Neural cell (in vitro differentiated cells): Measurements from ENCODE around the gene PPP1R27. TPM values are rescaled to one million over a fixed set of nuclear protein-coding genes. Genes with fewer than 3 reads are reported as not detected.

Experiments
- H2AFZ ChIP-seq: fragments of 200-600, 300-800 bp; sonication (generic), shearing (Covaris generic); 2 replicates; pipeline ENCODE4 v1.6.0; 2014; ENCODE audit warnings: low read depth, mild to moderate bottlenecking, antibody characterized with exemption, low read length, moderate library complexity
- H3F3A ChIP-seq: fragments of 200-600 bp; shearing (Covaris generic); 2 replicates; pipeline ENCODE4 v1.6.1; 2016; ENCODE audit warnings: mild to moderate bottlenecking, moderate library complexity, mixed read lengths, antibody characterized with exemption, low read length; ENCODE audit not compliant: insufficient read depth, poor library complexity, severe bottlenecking
- H3K27ac ChIP-seq: fragments of 200-600, 300-800 bp; sonication (generic), shearing (Covaris generic); 2 replicates; pipeline ENCODE4 v1.5.1; 2014; ENCODE audit warnings: mild to moderate bottlenecking, low read length, moderate library complexity
- H3K27me3 ChIP-seq: fragments of 300-800, 200-600 bp; sonication (generic), shearing (Covaris generic); 2 replicates; pipeline ENCODE4 v1.6.0; 2014; ENCODE audit warnings: mild to moderate bottlenecking, low read depth, low read length, moderate library complexity; ENCODE audit not compliant: insufficient read depth
- H3K36me3 ChIP-seq: fragments of 300-800, 200-600 bp; sonication (generic), shearing (Covaris generic); 2 replicates; pipeline ENCODE4 v1.5.1; 2014; ENCODE audit warnings: mild to moderate bottlenecking, antibody characterized with exemption, low read length, moderate library complexity; ENCODE audit not compliant: insufficient read depth
- H3K4me2 ChIP-seq: fragments of 300-800, 200-600 bp; sonication (generic), shearing (Covaris generic); 2 replicates; pipeline ENCODE4 v1.6.0; 2014; ENCODE audit warnings: mild to moderate bottlenecking, low read length
- H3K4me3 ChIP-seq: fragments of 300-800, 200-600 bp; sonication (generic), shearing (Covaris generic); 2 replicates; pipeline ENCODE4 v1.5.1; 2014; ENCODE audit warnings: mild to moderate bottlenecking, low read length, moderate library complexity
- H3K79me2 ChIP-seq: fragments of 200-600 bp; shearing (Covaris generic); replicated peaks from 2 replicates; pipeline ENCODE4 v1.6.0; 2014; ENCODE audit warnings: mild to moderate bottlenecking, low read length, moderate library complexity; ENCODE audit not compliant: insufficient read depth
- H3K9ac ChIP-seq: fragments of 300-800, 200-600 bp; sonication (generic), shearing (Covaris generic); 2 replicates; pipeline ENCODE4 v1.6.1; 2016; ENCODE audit warnings: mild to moderate bottlenecking, low read length, mixed read lengths
- H3K9me2 ChIP-seq: fragments of 200-600 bp; shearing (Covaris generic); 2 replicates; pipeline ENCODE4 v1.6.1; 2016; ENCODE audit warnings: mild to moderate bottlenecking, low read length, mixed read lengths; ENCODE audit not compliant: insufficient read depth
- H3K9me3 ChIP-seq: fragments of 200-600, 300-800 bp; sonication (generic), shearing (Covaris generic); 2 replicates; pipeline ENCODE4 v1.6.1; 2016; ENCODE audit warnings: mild to moderate bottlenecking, mixed run types, low read length, moderate library complexity, mixed read lengths
- H4K20me1 ChIP-seq: fragments of 200-600 bp; shearing (Covaris generic); 2 replicates; pipeline ENCODE4 v1.6.1; 2016; ENCODE audit warnings: mild to moderate bottlenecking, mixed run types; ENCODE audit not compliant: insufficient read depth
- CTCF ChIP-seq: fragments of 450-650 bp; IDR thresholded peaks from 2 replicates; pipeline ENCODE4 v1.5.1; 2014; ENCODE audit warnings: antibody characterized with exemption, mild to moderate bottlenecking, moderate library complexity; ENCODE audit not compliant: poor library complexity, severe bottlenecking
- EP300 ChIP-seq: fragments of 450-650 bp; conservative IDR thresholded peaks from 2 replicates; pipeline ENCODE4 v1.6.1; 2014; ENCODE audit warnings: antibody characterized with exemption, mild to moderate bottlenecking, moderate library complexity; ENCODE audit not compliant: poor library complexity, severe bottlenecking
- EZH2 ChIP-seq: fragments of 200-600, 300-800 bp; shearing (Covaris generic), sonication (generic); IDR thresholded peaks from 2 replicates; pipeline ENCODE4 v1.6.1; 2014; ENCODE audit warnings: antibody characterized with exemption, low read length, borderline replicate concordance, mild to moderate bottlenecking; ENCODE audit not compliant: insufficient read depth, poor library complexity, severe bottlenecking
- MXI1 ChIP-seq: fragments of 450-650 bp; conservative IDR thresholded peaks from 2 replicates; pipeline ENCODE4 v1.6.1; 2014; ENCODE audit warnings: antibody characterized with exemption, mild to moderate bottlenecking; ENCODE audit not compliant: poor library complexity, severe bottlenecking
- POLR2AphosphoS5 ChIP-seq: IDR thresholded peaks from 2 replicates; pipeline ENCODE4 v1.6.1; 2012
- RAD21 ChIP-seq: fragments of 450-650 bp; conservative IDR thresholded peaks from 2 replicates; pipeline ENCODE4 v1.6.1; 2014; ENCODE audit warnings: antibody characterized with exemption, mild to moderate bottlenecking, moderate library complexity
- REST ChIP-seq: IDR thresholded peaks from 2 replicates; pipeline ENCODE4 v1.6.1; 2012; ENCODE audit warnings: borderline replicate concordance
- SMC3 ChIP-seq: fragments of 450-650 bp; conservative IDR thresholded peaks from 2 replicates; pipeline ENCODE4 v1.6.1; 2014; ENCODE audit warnings: antibody characterized with exemption, mild to moderate bottlenecking, moderate library complexity; ENCODE audit not compliant: poor library complexity
- TAF1 ChIP-seq: IDR thresholded peaks from 2 replicates; pipeline ENCODE4 v1.6.1; 2012; ENCODE audit warnings: low read depth
- polyA plus RNA-seq: library from polyadenylated mRNA; depleted of rRNA; stranded (reverse); fragments of >200 nt; gene quantifications from 2 replicates; pipeline ENCODE4 v1.2.3, GENCODE V29; 2014

The PPP1R27 gene
- polyA plus RNA-seq, 1 donor from 2014 or later, result not detected

GRCh38 chr17:81810892-81811704 is 23.8 kb downstream of the PPP1R27 start:
- no peak for TF ChIP-seq MXI1
- no peak for TF ChIP-seq SMC3
- no peak for TF ChIP-seq REST
- no peak for TF ChIP-seq EP300
- no peak for TF ChIP-seq CTCF
- no peak for TF ChIP-seq RAD21
- no peak for TF ChIP-seq POLR2AphosphoS5
- no peaks in the 10 kb centered on the region for H3K9me3 ChIP-seq
- no peaks in the 10 kb centered on the region for H3F3A ChIP-seq
- H3K9ac ChIP-seq, result no peak overlapping the region
- no peaks in the 10 kb centered on the region for H3K79me2 ChIP-seq
- no peak overlapping the region for H2AFZ ChIP-seq
- no peak overlapping the region for H3K4me2 ChIP-seq
- no peak overlapping the region for H3K4me3 ChIP-seq
- H3K36me3 ChIP-seq, result no peaks in the 10 kb centered on the region
- H3K9me2 ChIP-seq, result no peaks in the 10 kb centered on the region
- H3K27me3 ChIP-seq, result peaks cover 17% of the 10 kb centered on the region
- no peaks in the 10 kb centered on the region for H4K20me1 ChIP-seq
- no peak overlapping the region for H3K27ac ChIP-seq

GRCh38 chr17:81810476-81810875 is 24.4 kb downstream of the PPP1R27 start:
- no peaks in the 10 kb centered on the region for H3K79me2 ChIP-seq

More at GRCh38 chr17:81810476-81810875, 24.4 kb downstream of the PPP1R27 start:
- TF ChIP-seq CTCF, result no peak
- TF ChIP-seq EP300, result no peak
- no peak for TF ChIP-seq MXI1
- no peak for TF ChIP-seq RAD21
- no peak for TF ChIP-seq EZH2
- TF ChIP-seq SMC3, result no peak
- TF ChIP-seq POLR2AphosphoS5, result no peak
- TF ChIP-seq TAF1, result no peak
- TF ChIP-seq REST, result no peak
- H4K20me1 ChIP-seq, result no peaks in the 10 kb centered on the region
- no peak overlapping the region for H2AFZ ChIP-seq
- H3F3A ChIP-seq, result no peaks in the 10 kb centered on the region
- no peak overlapping the region for H3K27ac ChIP-seq
- H3K27me3 ChIP-seq, result peaks cover 23% of the 10 kb centered on the region
- no peak overlapping the region for H3K9ac ChIP-seq
- no peaks in the 10 kb centered on the region for H3K9me3 ChIP-seq
- H3K4me2 ChIP-seq, result no peak overlapping the region
- H3K36me3 ChIP-seq, result no peaks in the 10 kb centered on the region
- H3K4me3 ChIP-seq, result no peak overlapping the region
- H3K9me2 ChIP-seq, result no peaks in the 10 kb centered on the region
